Measurements from ENCODE around the gene CLEC4G.
A peak's percentile ranks its signal among the peaks of the same experiment; 100 is the strongest.
"Not testable (repeated sequence)": the region's sequence is repeated elsewhere in the genome, so short reads cannot be mapped to it uniquely, and the experiment has no call there.

The CLEC4G gene

DNA sequence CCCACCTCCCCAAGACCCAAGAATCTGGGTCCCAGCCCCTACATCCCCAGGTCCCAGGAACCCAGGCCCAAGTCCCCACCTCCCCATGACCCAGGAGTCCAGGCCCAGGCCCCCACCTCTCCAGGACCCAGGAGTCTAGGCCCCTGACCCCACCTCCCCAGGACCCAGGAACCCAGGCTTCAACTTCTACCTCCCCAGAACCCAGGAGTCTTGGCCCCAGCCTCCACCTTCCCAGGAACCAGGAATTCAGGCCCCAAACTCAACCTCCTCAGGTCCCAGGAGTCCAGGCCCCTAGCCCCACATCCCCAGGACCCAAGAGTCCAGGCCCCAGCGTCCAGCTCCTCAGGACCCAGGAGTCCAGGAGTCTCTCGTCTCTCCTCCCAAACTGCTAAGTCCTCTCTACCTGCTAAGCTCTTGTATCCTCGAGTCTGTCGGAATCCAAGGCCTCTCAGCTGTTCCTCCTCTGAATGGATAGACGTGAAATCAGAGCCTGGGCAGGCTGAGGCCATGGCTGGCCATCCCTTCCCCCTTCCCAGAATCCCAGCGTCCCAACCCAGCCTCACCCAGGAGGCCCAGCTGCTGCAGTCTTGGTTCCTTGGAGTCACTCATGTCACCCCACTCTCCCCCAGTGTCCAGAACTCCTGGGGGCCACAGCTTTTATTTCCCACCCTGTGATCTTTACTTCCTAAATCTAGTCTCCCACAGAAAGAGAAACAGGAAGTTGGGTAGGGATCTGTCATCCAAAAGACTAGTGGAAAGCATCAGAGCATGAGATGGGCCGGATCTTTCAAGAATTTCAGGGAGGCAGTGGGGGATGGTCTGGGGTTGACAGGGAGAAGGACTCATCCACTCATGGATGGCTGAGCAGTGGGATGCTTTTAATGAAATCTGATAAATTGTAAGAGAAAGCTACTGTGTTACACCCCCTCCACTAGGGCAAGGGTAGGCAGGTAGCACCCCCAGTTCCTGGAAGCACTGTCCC is 15.3 kb upstream of the CLEC4G start, which contains the start of gene CD209:
Gene CD209, minus strand, starts transcription at position 632 of the 982 bp plus-strand sequence. Its CDS starts 23 bp downstream, at position 609.
- no peak within 1 kb of the TSS for H3K4me3 ChIP-seq (ENCODE audit: low read depth, low read length)
- no peak for DNase-seq (ENCODE audit: low read depth)
- TF ChIP-seq, protein P1, sequence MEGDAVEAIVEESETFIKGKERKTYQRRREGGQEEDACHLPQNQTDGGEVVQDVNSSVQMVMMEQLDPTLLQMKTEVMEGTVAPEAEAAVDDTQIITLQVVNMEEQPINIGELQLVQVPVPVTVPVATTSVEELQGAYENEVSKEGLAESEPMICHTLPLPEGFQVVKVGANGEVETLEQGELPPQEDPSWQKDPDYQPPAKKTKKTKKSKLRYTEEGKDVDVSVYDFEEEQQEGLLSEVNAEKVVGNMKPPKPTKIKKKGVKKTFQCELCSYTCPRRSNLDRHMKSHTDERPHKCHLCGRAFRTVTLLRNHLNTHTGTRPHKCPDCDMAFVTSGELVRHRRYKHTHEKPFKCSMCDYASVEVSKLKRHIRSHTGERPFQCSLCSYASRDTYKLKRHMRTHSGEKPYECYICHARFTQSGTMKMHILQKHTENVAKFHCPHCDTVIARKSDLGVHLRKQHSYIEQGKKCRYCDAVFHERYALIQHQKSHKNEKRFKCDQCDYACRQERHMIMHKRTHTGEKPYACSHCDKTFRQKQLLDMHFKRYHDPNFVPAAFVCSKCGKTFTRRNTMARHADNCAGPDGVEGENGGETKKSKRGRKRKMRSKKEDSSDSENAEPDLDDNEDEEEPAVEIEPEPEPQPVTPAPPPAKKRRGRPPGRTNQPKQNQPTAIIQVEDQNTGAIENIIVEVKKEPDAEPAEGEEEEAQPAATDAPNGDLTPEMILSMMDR (IDR thresholded peaks at IDR 0.05; ENCODE audit: low read depth, low read length, missing control alignments), result no peak

DNA sequence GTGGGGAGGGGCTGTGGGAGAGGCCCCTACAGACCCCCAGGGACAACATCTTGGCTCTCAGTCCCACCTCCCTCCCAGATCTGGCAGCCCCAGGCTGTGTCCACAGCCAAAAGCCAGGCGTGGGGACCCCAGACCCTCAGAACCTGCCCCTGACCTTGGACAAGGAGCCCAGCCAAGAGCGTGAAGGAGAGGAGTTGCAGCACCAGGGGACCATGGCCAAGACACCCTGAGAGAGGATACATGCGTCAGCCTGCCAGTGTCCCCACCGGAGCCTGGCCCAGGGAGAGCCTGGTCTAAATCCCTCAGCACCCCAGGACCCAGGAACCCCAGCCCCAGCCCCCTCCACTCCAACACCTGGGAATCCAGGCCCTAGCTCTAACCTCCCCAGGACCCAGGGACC is 14.4 kb upstream of the CLEC4G start:
- DNase-seq (ENCODE audit: low read depth); H3K4me3 ChIP-seq (ENCODE audit: low read depth, low read length): not testable (repeated sequence)

DNA sequence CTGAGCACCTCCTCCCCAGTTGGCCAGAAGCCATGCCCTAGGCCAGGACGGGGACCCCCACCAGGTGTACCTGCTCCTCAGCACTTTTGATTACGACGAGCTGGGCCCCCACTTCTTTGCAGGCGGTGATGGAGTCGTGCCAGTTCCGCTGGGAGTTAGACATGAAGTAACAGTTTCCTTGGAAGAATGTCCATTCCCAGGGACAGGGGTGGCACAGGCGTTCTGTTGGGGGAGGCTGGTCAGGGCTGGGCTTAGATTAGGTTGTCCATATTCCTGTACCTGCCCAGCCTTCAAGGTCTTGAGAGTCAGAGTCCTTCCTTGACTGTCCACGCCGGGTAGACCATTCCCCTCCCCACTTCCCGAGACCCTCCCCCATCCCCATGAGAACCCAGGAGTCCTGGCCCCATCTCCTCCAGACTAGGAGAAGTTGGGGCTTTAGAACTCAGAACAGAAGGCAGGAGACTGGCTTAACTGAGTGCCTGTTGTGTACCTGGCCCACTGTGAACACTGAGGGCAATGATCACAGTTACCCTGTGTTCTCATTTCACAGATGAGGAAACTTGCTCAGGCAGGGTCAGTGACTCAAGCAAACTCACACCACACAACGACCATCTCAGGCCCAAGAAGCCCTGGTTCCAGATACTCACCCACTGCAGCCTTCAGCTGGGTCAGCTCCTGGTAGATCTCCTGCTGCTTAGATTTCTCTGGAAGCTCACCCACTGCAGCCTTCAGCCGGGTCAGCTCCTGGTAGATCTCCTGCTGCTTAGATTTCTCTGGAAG is 13.2 kb upstream of the CLEC4G start:
- H3K4me3 ChIP-seq (ENCODE audit: low read depth, low read length), result no peak overlapping the region
- TF ChIP-seq, protein P1 (IDR thresholded peaks at IDR 0.05; ENCODE audit: low read depth, low read length, missing control alignments), result no peak
- DNase-seq (ENCODE audit: low read depth), result no peak

DNA sequence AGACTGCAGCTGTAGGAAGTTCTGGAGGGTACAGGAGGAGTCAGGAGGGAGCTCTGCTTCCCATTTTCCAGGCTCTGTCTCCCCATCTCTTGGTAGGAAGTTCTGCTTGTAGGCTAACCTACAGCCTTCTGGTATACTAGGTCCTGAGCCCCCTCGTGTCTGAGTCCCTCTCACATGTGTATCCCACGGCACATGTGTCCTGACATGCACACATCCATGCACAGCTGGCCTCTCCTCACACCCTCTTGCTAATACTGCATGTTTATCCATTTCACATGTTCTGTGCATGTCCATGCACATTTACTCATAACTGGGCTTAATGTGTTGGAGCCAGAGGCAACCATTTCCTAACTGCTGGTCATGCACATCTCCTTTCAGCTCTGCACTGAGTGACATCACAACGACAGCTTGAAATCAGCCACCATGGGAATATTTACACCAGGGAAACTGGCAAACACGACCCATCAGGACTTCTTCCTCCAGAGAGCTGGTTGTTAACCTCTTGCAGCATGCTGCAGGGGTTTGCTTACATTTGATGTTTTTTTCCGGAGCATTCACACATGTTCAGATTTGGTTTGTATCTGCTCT is 12.4 kb upstream of the CLEC4G start:
- TF ChIP-seq, protein P1 (IDR thresholded peaks at IDR 0.05; ENCODE audit: low read depth, low read length, missing control alignments), result no peak
- no peak overlapping the region for H3K4me3 ChIP-seq (ENCODE audit: low read depth, low read length)
- no peak for DNase-seq (ENCODE audit: low read depth)

DNA sequence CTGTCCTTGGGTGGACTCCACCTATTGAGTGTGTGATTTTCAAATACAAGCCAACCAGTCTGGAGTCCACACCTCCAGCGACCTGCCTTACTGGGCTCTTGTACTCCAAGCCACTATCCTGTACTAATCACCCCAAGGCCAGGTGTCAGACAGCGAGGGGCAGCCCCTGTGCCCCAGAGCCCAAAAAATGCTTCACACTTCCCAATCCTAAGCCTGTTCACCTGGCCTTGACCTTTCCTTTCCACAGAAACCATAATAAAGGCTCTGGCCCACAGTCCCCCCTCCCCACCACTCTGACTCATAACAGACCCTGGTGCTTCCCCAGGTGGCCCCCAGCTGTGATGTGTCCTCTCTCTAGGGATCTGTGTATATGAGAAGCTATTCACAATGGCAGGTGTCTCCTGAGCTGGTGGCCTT is 11.5 kb upstream of the CLEC4G start:
- TF ChIP-seq, protein P1 (IDR thresholded peaks at IDR 0.05; ENCODE audit: low read depth, low read length, missing control alignments), result no peak
- peak; percentile 59 for DNase-seq (ENCODE audit: low read depth)
- H3K4me3 ChIP-seq (ENCODE audit: low read depth, low read length), result no peak overlapping the region

DNA sequence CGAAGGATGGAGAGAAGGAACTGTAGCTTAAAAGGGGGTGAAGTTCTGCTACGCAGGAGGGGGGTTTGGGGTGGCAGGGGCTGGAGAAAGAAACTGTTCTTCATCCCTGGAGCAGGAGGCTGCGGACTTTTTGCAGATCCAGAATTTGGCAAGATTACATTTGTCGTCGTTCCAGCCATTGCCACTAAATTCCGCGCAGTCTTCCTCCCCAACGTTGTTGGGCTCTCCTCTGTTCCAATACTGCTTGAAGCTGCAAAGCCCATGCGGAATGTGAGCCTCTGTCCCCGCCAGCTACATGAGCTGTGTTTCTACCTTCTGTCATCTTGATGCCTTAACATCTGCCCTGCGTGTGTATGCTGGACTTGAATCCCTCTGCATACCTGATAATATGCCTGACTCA is 11.1 kb upstream of the CLEC4G start:
- DNase-seq (ENCODE audit: low read depth), result no peak
- TF ChIP-seq, protein P1 (IDR thresholded peaks at IDR 0.05; ENCODE audit: low read depth, low read length, missing control alignments), result no peak
- H3K4me3 ChIP-seq (ENCODE audit: low read depth, low read length), result no peak overlapping the region

DNA sequence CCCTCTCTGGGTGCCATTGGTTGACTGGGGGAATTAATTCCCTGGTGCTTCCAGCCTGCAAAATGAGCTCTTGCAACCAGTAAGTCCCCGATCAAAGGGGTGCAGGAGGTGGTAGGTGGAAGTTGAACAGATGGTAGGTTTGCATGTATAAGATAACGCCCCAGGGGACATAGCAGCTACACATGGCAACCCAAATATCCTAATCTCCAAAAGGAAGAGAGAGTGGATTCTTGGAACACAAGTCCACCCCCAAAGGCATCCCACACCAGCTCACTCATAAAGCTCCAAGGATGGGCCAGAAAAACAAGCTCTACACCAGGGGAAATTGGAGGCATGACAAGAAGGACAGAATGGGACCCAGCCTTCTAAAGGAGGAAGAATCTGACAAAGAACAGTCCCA is 10.7 kb upstream of the CLEC4G start:
- TF ChIP-seq, protein P1 (IDR thresholded peaks at IDR 0.05; ENCODE audit: low read depth, low read length, missing control alignments), result no peak
- H3K4me3 ChIP-seq (ENCODE audit: low read depth, low read length), result no peak overlapping the region
- DNase-seq (ENCODE audit: low read depth), result no peak

All from GM12864 (cell line).